Measurements from ENCODE around the gene ATG10. TPM values are rescaled to one million over a fixed set of nuclear protein-coding genes. Genes with fewer than 3 reads are reported as not detected.

Gene ATG10
- total and polyA plus RNA-seq, 2 of the 8 experiments (the other 6 are each of a cell fraction or from before 2014, with no cell fraction given), result 3.7 to 8.8 TPM

- Histone ChIP-seq H2BK15ac (ENCODE audit: low read length) (no peak overlapping the region), H3K36me3 (ENCODE audit: control insufficient read depth in 2 of 4, insufficient read depth in 4 of 4, low read length in 3 of 4) (no peaks in the 10 kb centered on the region), H3K23ac (ENCODE audit: insufficient read length) (no peak overlapping the region), H3K14ac (ENCODE audit: insufficient read length) (no peak overlapping the region), H3K18ac (ENCODE audit: extremely low read depth, low read length) (no peak overlapping the region), H4K8ac (ENCODE audit: extremely low read depth, insufficient read depth, low read length) (no peak overlapping the region), H3K9me3 (ENCODE audit: insufficient read depth in 2 of 2, low read depth in 1 of 2, low read length in 1 of 2) (no peaks in the 10 kb centered on the region), H3K79me1 (ENCODE audit: low read depth, low read length) (no peaks in the 10 kb centered on the region), H4K5ac (ENCODE audit: insufficient read length, low read depth, low read length) (no peak overlapping the region), H3K79me2 (ENCODE audit: control insufficient read depth in 1 of 2, insufficient read depth in 2 of 2, low read length in 2 of 2) (no peaks in the 10 kb centered on the region), H2BK5ac (ENCODE audit: low read depth, low read length) (no peak overlapping the region), H3K27ac (ENCODE audit: low read depth, low read length) (no peak overlapping the region), H4K20me1 (replicated peaks in 1 of 2; ENCODE audit: control insufficient read depth in 1 of 2, insufficient read depth in 2 of 2, low read length in 2 of 2) (no peaks in the 10 kb centered on the region), H2BK20ac (ENCODE audit: low read length) (no peak overlapping the region), H3K4me2 (ENCODE audit: insufficient read depth in 1 of 2, low read depth in 2 of 2, low read length in 2 of 2) (no peak overlapping the region), H3K4me1 (replicated peaks in 1 of 4; ENCODE audit: control insufficient read depth in 3 of 4, insufficient read depth in 4 of 4, low read length in 3 of 4) (no peaks in the 10 kb centered on the region), H2AK5ac (ENCODE audit: low read depth, low read length) (no peak overlapping the region), H2BK12ac (ENCODE audit: low read depth, low read length) (no peak overlapping the region), H3K4me3 (ENCODE audit: extremely low read depth in 1 of 4, insufficient read depth in 2 of 4, low read depth in 3 of 4, low read length in 4 of 4) (no peak overlapping the region), H4K91ac (replicated peaks; ENCODE audit: insufficient read length, low read length) (no peak overlapping the region), H3K9ac (replicated peaks in 1 of 4; ENCODE audit: extremely low read depth in 1 of 4, low read depth in 3 of 4, low read length in 3 of 4) (no peak overlapping the region; a peak in 1 of 7 replicates), H3K4ac (replicated peaks; ENCODE audit: insufficient read length, low read depth, low read length) (no peak overlapping the region), H3K23me2 (ENCODE audit: low read depth, low read length) (no peaks in the 10 kb centered on the region), H2BK120ac (replicated peaks; ENCODE audit: low read depth, low read length) (no peak overlapping the region), H3K27me3 (replicated peaks in 1 of 4; ENCODE audit: control insufficient read depth in 3 of 4, extremely low read depth in 1 of 4, insufficient read depth in 3 of 4, low read length in 3 of 4) (no peaks in the 10 kb centered on the region), H3K56ac (replicated peaks; ENCODE audit: insufficient read length, low read depth, low read length) (no peak overlapping the region), H2AFZ (ENCODE audit: low read length) (no peak overlapping the region)
- POLR2A ChIA-PET (ENCODE audit: partially characterized antibody), result no interaction called here
- no peak for DNase-seq (ENCODE audit: low read depth in 1 of 2, low spot score in 2 of 2)
- CTCF ChIA-PET (ENCODE audit: partially characterized antibody), result interaction anchor here (0.7 kb wide), 1 partner anchor 412 kb away, joined by 3 read pairs; no protein-coding TSS in a partner anchor
- WGBS, 2 experiments (ENCODE audit: extremely low coverage in 1 of 2, insufficient coverage in 1 of 2, insufficient read length in 1 of 2, insufficient replicate concordance in 2 of 2, low coverage in 1 of 2, low lambda C conversion rate in 2 of 2, missing lambda C conversion rate in 1 of 2), result 73% methylated on average over 4 of the region's 4 CpGs; no CpG with 5 or more reads in 1 of the 2 experiments
- FAIRE-seq, result no peak
- TF ChIP-seq SP4 (IDR thresholded peaks at IDR 0.05; ENCODE audit: low read length) (no peak), TEAD4 (IDR thresholded peaks at IDR 0.05; ENCODE audit: low read depth, low read length) (no peak), SP2 (IDR thresholded peaks at IDR 0.05; ENCODE audit: low read length) (no peak), CBX8 (IDR thresholded peaks at IDR 0.05; ENCODE audit: borderline replicate concordance, low read depth, low read length) (no peak), SIN3A (conservative IDR thresholded peaks at IDR 0.05 in 1 of 2, IDR thresholded peaks at IDR 0.05 in 1 of 2; ENCODE audit: low read depth in 1 of 2, low read length in 2 of 2) (no peak), FOSL1 (IDR thresholded peaks at IDR 0.05; ENCODE audit: insufficient read depth, low read depth, low read length) (no peak), CHD2 (IDR thresholded peaks at IDR 0.05; ENCODE audit: low read length) (no peak), NRF1 (IDR thresholded peaks at IDR 0.05; ENCODE audit: low read depth, low read length) (no peak), HDAC6 (IDR thresholded peaks at IDR 0.05; ENCODE audit: low read depth, low read length) (no peak), NANOG (IDR thresholded peaks at IDR 0.05; ENCODE audit: insufficient read depth, low read depth, low read length, poor library complexity, severe bottlenecking) (no peak), MAX (IDR thresholded peaks at IDR 0.05) (no peak), ASH2L (IDR thresholded peaks at IDR 0.05; ENCODE audit: low read length) (no peak), HDAC2 (IDR thresholded peaks at IDR 0.05; ENCODE audit: borderline replicate concordance in 1 of 2, low read depth in 2 of 2, low read length in 2 of 2) (no peak), EGR1 (IDR thresholded peaks at IDR 0.05; ENCODE audit: borderline replicate concordance, low read depth, low read length) (no peak), PHF8 (conservative IDR thresholded peaks at IDR 0.05; ENCODE audit: low read depth, low read length) (no peak)
Measured at GRCh38 chr5:82119889-82120288, 148.1 kb downstream of the ATG10 start.

Data from H1 (cell line).